Muscle layer of duodenum (tissue), 2 donors: ENCODE results near the gene HRH3.

ENCODE experiments used
- H3K27ac ChIP-seq: one replicate; pipeline ENCODE4 v1.7.0; 2013; ENCODE audit warnings: mild to moderate bottlenecking, low read length
- H3K27me3 ChIP-seq: one replicate; pipeline ENCODE4 v1.7.0; 2013; ENCODE audit warnings: low read depth, mild to moderate bottlenecking, control low read depth, low read length
- H3K36me3 ChIP-seq, 2 donors: one replicate each; pipeline ENCODE4 v1.7.0; 2013; ENCODE audit warnings: low read length in 2 of 2, control low read depth in 1 of 2, mild to moderate bottlenecking in 1 of 2; ENCODE audit not compliant: insufficient read depth in 2 of 2, control insufficient read depth in 1 of 2
- H3K4me1 ChIP-seq, 2 donors: one replicate each; pipeline ENCODE4 v1.7.0; 2013; ENCODE audit warnings: low read length in 2 of 2, mild to moderate bottlenecking in 2 of 2, control low read depth in 1 of 2, moderate library complexity in 1 of 2; ENCODE audit not compliant: insufficient read depth in 2 of 2, control insufficient read depth in 1 of 2
- H3K4me3 ChIP-seq, 2 donors: one replicate each; pipeline ENCODE4 v1.7.0; 2013; ENCODE audit warnings: low read length in 2 of 2, low read depth in 1 of 2, mild to moderate bottlenecking in 1 of 2
- H3K9me3 ChIP-seq, 2 donors: one replicate each; pipeline ENCODE4 v1.7.0; 2013; ENCODE audit warnings: low read length in 2 of 2, control low read depth in 1 of 2, mild to moderate bottlenecking in 1 of 2; ENCODE audit not compliant: control insufficient read depth in 1 of 2
- donor health status: healthy.

Gene HRH3

GRCh38 chr20:62236200-62236599 lies 16.1 kb upstream of the HRH3 start:
- H3K4me1 ChIP-seq = peaks cover 0 to 13% of the 10 kb centered on the region in 2 donors
- peaks cover 0 to under 1% of the 10 kb centered on the region in 2 donors for H3K36me3 ChIP-seq
- no peaks in the 10 kb centered on the region for H3K27me3 ChIP-seq
- H3K9me3 ChIP-seq = no peaks in the 10 kb centered on the region
- H3K4me3 ChIP-seq = no peak overlapping the region
- H3K27ac ChIP-seq = no peak overlapping the region

- no peak overlapping the region for H3K4me3 ChIP-seq
- H3K27me3 ChIP-seq = no peaks in the 10 kb centered on the region
- no peaks in the 10 kb centered on the region for H3K9me3 ChIP-seq
- peaks cover 0 to 13% of the 10 kb centered on the region in 2 donors for H3K4me1 ChIP-seq
- no peak overlapping the region for H3K27ac ChIP-seq
- no peaks in the 10 kb centered on the region for H3K36me3 ChIP-seq
Measured at GRCh38 chr20:62235777-62236157, 15.7 kb upstream of the HRH3 start.

GRCh38 chr20:62235001-62235776 lies 15.1 kb upstream of the HRH3 start:
- Histone ChIP-seq H3K36me3 (no peaks in the 10 kb centered on the region), H3K9me3 (no peaks in the 10 kb centered on the region), H3K4me3 (no peak overlapping the region), H3K27me3 (no peaks in the 10 kb centered on the region), H3K27ac (no peak overlapping the region), H3K4me1 (peaks cover 0 to 13% of the 10 kb centered on the region in 2 donors)

- Histone ChIP-seq H3K36me3 (no peaks in the 10 kb centered on the region), H3K4me3 (no peak overlapping the region), H3K27me3 (no peaks in the 10 kb centered on the region), H3K4me1 (peaks cover 0 to 8% of the 10 kb centered on the region in 2 donors), H3K27ac (no peak overlapping the region), H3K9me3 (no peaks in the 10 kb centered on the region)
Measured at GRCh38 chr20:62234339-62234738, 14.3 kb upstream of the HRH3 start.

GRCh38 chr20:62233684-62234083 lies 13.6 kb upstream of the HRH3 start:
- Histone ChIP-seq H3K27me3 (no peaks in the 10 kb centered on the region), H3K27ac (no peak overlapping the region)

GRCh38 chr20:62232770-62233645 lies 12.9 kb upstream of the HRH3 start:
- Histone ChIP-seq H3K9me3 (no peaks in the 10 kb centered on the region), H3K27ac (no peak overlapping the region), H3K4me1 (peaks cover 0 to 5% of the 10 kb centered on the region in 2 donors), H3K27me3 (no peaks in the 10 kb centered on the region), H3K4me3 (no peak overlapping the region), H3K36me3 (no peaks in the 10 kb centered on the region)

More at GRCh38 chr20:62233684-62234083, 13.6 kb upstream of the HRH3 start:
- Histone ChIP-seq H3K4me3 (no peak overlapping the region), H3K9me3 (no peaks in the 10 kb centered on the region), H3K4me1 (peaks cover 0 to 5% of the 10 kb centered on the region in 2 donors), H3K36me3 (no peaks in the 10 kb centered on the region)

GRCh38 chr20:62232194-62232593 lies 12.1 kb upstream of the HRH3 start:
- Histone ChIP-seq H3K4me1 (no peaks in the 10 kb centered on the region), H3K36me3 (no peaks in the 10 kb centered on the region), H3K4me3 (no peak overlapping the region), H3K9me3 (no peaks in the 10 kb centered on the region), H3K27me3 (no peaks in the 10 kb centered on the region), H3K27ac (no peak overlapping the region)

GRCh38 chr20:62231292-62231691 lies 11.2 kb upstream of the HRH3 start:
- Histone ChIP-seq H3K9me3 (no peaks in the 10 kb centered on the region), H3K36me3 (no peaks in the 10 kb centered on the region), H3K27ac (no peak overlapping the region), H3K4me1 (no peaks in the 10 kb centered on the region), H3K4me3 (no peak overlapping the region), H3K27me3 (no peaks in the 10 kb centered on the region)

GRCh38 chr20:62230696-62231095 lies 10.6 kb upstream of the HRH3 start:
- no peak overlapping the region for H3K4me3 ChIP-seq
- H3K4me1 ChIP-seq = no peaks in the 10 kb centered on the region
- H3K27me3 ChIP-seq = no peaks in the 10 kb centered on the region
- H3K27ac ChIP-seq = no peak overlapping the region
- no peaks in the 10 kb centered on the region for H3K36me3 ChIP-seq
- no peaks in the 10 kb centered on the region for H3K9me3 ChIP-seq

GRCh38 chr20:62230276-62230675 lies 10.2 kb upstream of the HRH3 start:
- H3K4me1 ChIP-seq = no peaks in the 10 kb centered on the region
- no peaks in the 10 kb centered on the region for H3K9me3 ChIP-seq
- H3K27me3 ChIP-seq = no peaks in the 10 kb centered on the region
- no peak overlapping the region for H3K27ac ChIP-seq
- H3K36me3 ChIP-seq = no peaks in the 10 kb centered on the region
- no peak overlapping the region for H3K4me3 ChIP-seq

- Histone ChIP-seq H3K4me1 (no peaks in the 10 kb centered on the region), H3K27ac (no peak overlapping the region), H3K36me3 (no peaks in the 10 kb centered on the region), H3K9me3 (no peaks in the 10 kb centered on the region), H3K27me3 (peaks cover under 1% of the 10 kb centered on the region), H3K4me3 (no peak overlapping the region)
Measured at GRCh38 chr20:62229667-62230066, 9.6 kb upstream of the HRH3 start.
